Gastroesophageal sphincter (tissue), 4 donors: ENCODE results near the gene EXOC2. TPM values are rescaled to one million over a fixed set of nuclear protein-coding genes. Genes with fewer than 3 reads are reported as not detected.

ENCODE experiments used
- ATAC-seq: fragments of 150-250 bp; one replicate; pipeline ENCODE4 v1.9.1; 2016; ENCODE audit warnings: mild to moderate bottlenecking, moderate library complexity
- H3K27ac ChIP-seq, 4 donors: fragments of 200-600 bp; sonication (generic) in 3 of 4; 1 replicate in 3 of 4; 2 replicates in 1 of 4; pipeline ENCODE4 v1.5.1; 2016 to 2019
- H3K27me3 ChIP-seq: fragments of 200-600 bp; sonication (generic); one replicate; pipeline ENCODE4 v1.5.1; 2019
- H3K36me3 ChIP-seq, 2 donors: fragments of 200-600 bp; sonication (generic); one replicate each; pipeline ENCODE4 v1.5.1; 2019; ENCODE audit warnings: control low read depth in 1 of 2
- H3K4me1 ChIP-seq, 3 donors: fragments of 200-600 bp; sonication (generic); 1 replicate in 2 of 3; 2 replicates in 1 of 3; pipeline ENCODE4 v1.5.1; 2016 to 2019; ENCODE audit warnings: control low read depth in 2 of 3
- H3K4me3 ChIP-seq, 2 donors: fragments of 200-600 bp; sonication (generic); one replicate each; pipeline ENCODE4 v1.5.1; 2019; ENCODE audit warnings: mild to moderate bottlenecking in 1 of 2, moderate library complexity in 1 of 2
- H3K9me3 ChIP-seq, 3 donors: fragments of 200-600 bp; sonication (generic); one replicate each; pipeline ENCODE4 v1.5.1; 2017 to 2019; ENCODE audit warnings: control low read depth in 2 of 3
- CTCF ChIP-seq, 4 experiments: fragments of 200-600 bp in 2 of 4; fragments of 450-650 bp in 2 of 4; sonication (generic) in 1 of 4; IDR thresholded peaks; one replicate each; pipeline ENCODE4 v1.5.1; 2017 to 2019; ENCODE audit warnings: antibody characterized with exemption in 4 of 4, mild to moderate bottlenecking in 2 of 4, moderate library complexity in 2 of 4
- EP300 ChIP-seq: sonication (generic); formaldehyde crosslinking; IDR thresholded peaks from one replicate; pipeline ENCODE4 v1.6.1; 2017; ENCODE audit warnings: antibody characterized with exemption, mild to moderate bottlenecking
- POLR2A ChIP-seq, 2 donors: fragments of 450-650 bp; IDR thresholded peaks; one replicate each; pipeline ENCODE4 v1.6.1; 2017; ENCODE audit warnings: antibody characterized with exemption in 2 of 2, mild to moderate bottlenecking in 2 of 2, moderate library complexity in 1 of 2
- POLR2AphosphoS5 ChIP-seq: sonication (generic); formaldehyde crosslinking; IDR thresholded peaks from one replicate; pipeline ENCODE4 v1.6.1; 2017; ENCODE audit warnings: antibody characterized with exemption
- WGBS, 2 donors: methylation state at CpG; one replicate each; pipeline ENCODE4 v1.1.5; 2018; ENCODE audit warnings: low coverage in 1 of 2; 5-methylcytosine and 5-hydroxymethylcytosine counted together
- total RNA-seq, 4 donors: library from RNA; depleted of rRNA; stranded (reverse); fragments of >200 nt; gene quantifications; one replicate each; pipeline ENCODE4 v1.1.0, GENCODE V29; 2016

The EXOC2 gene
- total RNA-seq, 4 donors from 2014 or later = 17.8 to 39.2 (median 25.8) TPM

GRCh38 chr6:445571-446417, 247.1 kb downstream of the EXOC2 start:
- TF ChIP-seq POLR2AphosphoS5 (no peak), CTCF (IDR thresholded peaks at IDR 0.05) (no peak), EP300 (no peak), POLR2A (IDR thresholded peaks at IDR 0.05) (no peak)
- no peak for ATAC-seq
- H3K27ac ChIP-seq = no peak overlapping the region

DNA sequence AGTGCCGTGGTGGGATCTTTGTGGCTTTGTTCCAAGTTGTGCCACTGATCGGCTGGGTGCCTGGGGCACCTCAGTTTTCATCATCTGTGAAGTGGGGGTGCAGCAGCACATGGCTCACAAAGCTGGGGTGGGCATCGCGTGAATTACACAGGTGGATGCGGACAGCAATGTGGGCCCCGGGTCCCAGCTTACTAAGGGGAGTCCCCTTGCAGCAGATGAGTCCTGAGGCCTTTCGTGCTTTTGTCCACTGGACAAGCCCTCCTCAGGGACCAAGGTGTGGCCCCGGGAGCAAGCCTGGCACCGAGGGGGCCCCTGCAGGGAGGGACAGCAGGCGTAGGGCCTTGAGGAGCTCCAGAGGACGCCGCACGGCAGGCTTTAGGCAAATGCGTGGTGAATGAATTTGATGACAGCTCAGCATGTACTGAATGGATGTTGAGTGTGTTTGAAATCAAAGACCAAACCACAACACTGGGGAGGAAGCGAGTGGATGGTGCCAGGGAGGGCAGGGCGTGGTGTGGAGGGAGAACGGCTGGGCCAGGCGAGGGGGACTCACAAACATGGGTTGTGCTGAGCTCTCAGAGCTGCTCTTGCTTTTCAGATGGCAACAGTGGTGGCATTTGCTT, 248.2 kb downstream of the EXOC2 start:
- no peak for ATAC-seq
- H3K27me3 ChIP-seq = peaks cover 60% of the 10 kb centered on the region
- no peak overlapping the region for H3K27ac ChIP-seq
- H3K4me1 ChIP-seq = no peaks in the 10 kb centered on the region
- peaks cover 0 to 9% (median 0%) of the 10 kb centered on the region in 3 donors for H3K9me3 ChIP-seq
- WGBS, 2 donors = 64 to 85% methylated on average over 4 to 8 of the region's 18 CpGs
- no peaks in the 10 kb centered on the region for H3K36me3 ChIP-seq
- TF ChIP-seq POLR2AphosphoS5 (no peak), POLR2A (IDR thresholded peaks at IDR 0.05) (no peak), CTCF (IDR thresholded peaks at IDR 0.05) (no peak), EP300 (no peak)
- no peak overlapping the region for H3K4me3 ChIP-seq

More at GRCh38 chr6:445571-446417, 247.1 kb downstream of the EXOC2 start:
- no peak overlapping the region for H3K4me3 ChIP-seq
- H3K27me3 ChIP-seq = peaks cover 68% of the 10 kb centered on the region
- WGBS, 2 donors = 84 to 89% methylated on average over 3 to 4 of the region's 11 CpGs
- H3K9me3 ChIP-seq = peaks cover 0 to 9% (median 0%) of the 10 kb centered on the region in 3 donors
- no peaks in the 10 kb centered on the region for H3K4me1 ChIP-seq
- H3K36me3 ChIP-seq = no peaks in the 10 kb centered on the region

GRCh38 chr6:443621-444159, 249.2 kb downstream of the EXOC2 start:
- Histone ChIP-seq H3K27ac (no peak overlapping the region), H3K27me3 (peaks cover 51% of the 10 kb centered on the region), H3K4me1 (no peaks in the 10 kb centered on the region), H3K4me3 (no peak overlapping the region), H3K9me3 (peaks cover 0 to under 1% (median 0%) of the 10 kb centered on the region in 3 donors), H3K36me3 (no peaks in the 10 kb centered on the region)
- TF ChIP-seq EP300 = no peak
- TF ChIP-seq CTCF (IDR thresholded peaks at IDR 0.05) = no peak
- no peak for TF ChIP-seq POLR2AphosphoS5
- no peak for TF ChIP-seq POLR2A (IDR thresholded peaks at IDR 0.05)
- 89% methylated on average over 9 of the region's 19 CpGs; no CpG with 5 or more reads in 1 of the 2 donors for WGBS, 2 donors
- ATAC-seq = no peak

GRCh38 chr6:441126-441920, 251.6 kb downstream of the EXOC2 start:
- H3K36me3 ChIP-seq = no peaks in the 10 kb centered on the region
- H3K9me3 ChIP-seq = no peaks in the 10 kb centered on the region
- no peak overlapping the region for H3K27ac ChIP-seq
- no peaks in the 10 kb centered on the region for H3K4me1 ChIP-seq
- TF ChIP-seq POLR2AphosphoS5 (no peak), POLR2A (IDR thresholded peaks at IDR 0.05) (no peak), CTCF (IDR thresholded peaks at IDR 0.05) (no peak), EP300 (no peak)
- H3K4me3 ChIP-seq = no peak overlapping the region
- 66 to 93% methylated on average over 4 of the region's 12 CpGs for WGBS, 2 donors
- no peak for ATAC-seq
- peaks cover 39% of the 10 kb centered on the region for H3K27me3 ChIP-seq
